SU-DHL-6 (cell line): ENCODE results near the gene PLB1.

Experiments used
- EZH2phosphoT487 ChIP-seq: fragments of 200-600 bp; sonication (generic), shearing (Covaris generic); conservative IDR thresholded peaks from 2 replicates; pipeline ENCODE4 v1.6.1; 2018; ENCODE audit warnings: mild to moderate bottlenecking, antibody characterized with exemption, low read length, moderate library complexity, mixed read lengths
- TF ChIP-seq, protein P1 (sequence below): fragments of 200-600 bp; sonication (generic); IDR thresholded peaks from one replicate; pipeline ENCODE4 v1.5.1; 2017; ENCODE audit warnings: antibody characterized with exemption, mild to moderate bottlenecking, low read length, moderate library complexity; ENCODE audit not compliant: insufficient read depth, poor library complexity, severe bottlenecking

DNA sequence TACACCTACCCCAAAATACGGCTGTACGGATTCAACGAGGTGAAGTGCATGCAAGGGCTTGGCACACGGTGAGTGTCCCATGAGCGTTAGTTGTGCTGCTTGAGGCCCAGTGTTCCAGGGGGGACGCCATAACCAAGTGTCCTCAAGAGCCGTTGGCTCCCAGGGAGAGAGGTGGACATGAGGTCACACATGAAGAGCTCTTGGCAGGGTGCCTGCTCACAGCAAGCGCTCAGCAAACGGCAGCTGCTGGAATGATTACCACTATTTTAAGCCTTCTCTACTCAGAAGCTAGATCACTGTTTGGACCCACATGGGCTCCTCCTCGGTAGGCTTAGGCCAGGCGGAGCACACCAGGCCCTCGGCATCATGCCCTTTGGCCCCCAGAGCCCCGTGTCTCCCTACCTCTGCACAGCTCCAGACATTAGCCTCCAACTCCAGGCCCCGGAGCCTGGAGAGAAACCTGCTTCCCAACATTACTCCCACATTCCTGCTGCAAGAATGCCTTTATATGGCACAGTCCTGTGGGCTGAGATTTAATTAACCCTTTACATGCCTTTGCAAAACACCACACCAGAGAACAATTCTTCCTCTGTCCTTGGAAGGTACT, 187.3 kb downstream of the PLB1 start:
- TF ChIP-seq, protein P1, sequence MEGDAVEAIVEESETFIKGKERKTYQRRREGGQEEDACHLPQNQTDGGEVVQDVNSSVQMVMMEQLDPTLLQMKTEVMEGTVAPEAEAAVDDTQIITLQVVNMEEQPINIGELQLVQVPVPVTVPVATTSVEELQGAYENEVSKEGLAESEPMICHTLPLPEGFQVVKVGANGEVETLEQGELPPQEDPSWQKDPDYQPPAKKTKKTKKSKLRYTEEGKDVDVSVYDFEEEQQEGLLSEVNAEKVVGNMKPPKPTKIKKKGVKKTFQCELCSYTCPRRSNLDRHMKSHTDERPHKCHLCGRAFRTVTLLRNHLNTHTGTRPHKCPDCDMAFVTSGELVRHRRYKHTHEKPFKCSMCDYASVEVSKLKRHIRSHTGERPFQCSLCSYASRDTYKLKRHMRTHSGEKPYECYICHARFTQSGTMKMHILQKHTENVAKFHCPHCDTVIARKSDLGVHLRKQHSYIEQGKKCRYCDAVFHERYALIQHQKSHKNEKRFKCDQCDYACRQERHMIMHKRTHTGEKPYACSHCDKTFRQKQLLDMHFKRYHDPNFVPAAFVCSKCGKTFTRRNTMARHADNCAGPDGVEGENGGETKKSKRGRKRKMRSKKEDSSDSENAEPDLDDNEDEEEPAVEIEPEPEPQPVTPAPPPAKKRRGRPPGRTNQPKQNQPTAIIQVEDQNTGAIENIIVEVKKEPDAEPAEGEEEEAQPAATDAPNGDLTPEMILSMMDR, result no peak
- TF ChIP-seq EZH2phosphoT487, result no peak
